Neural progenitor cell (in vitro differentiated cells): ENCODE results near the gene SRCIN1. TPM values are rescaled to one million over a fixed set of nuclear protein-coding genes. Genes with fewer than 3 reads are reported as not detected.
A peak's percentile ranks its signal among the peaks of the same experiment; 100 is the strongest.

ENCODE experiments used
- DNase-seq: peaks from one replicate; pipeline ENCODE4 v3.0.0-alpha.2; 2016; ENCODE audit warnings: low spot score
- H2AFZ ChIP-seq: fragments of 200-600 bp; sonication (generic); replicated peaks from 2 replicates; pipeline ENCODE4 v1.6.1; 2016; ENCODE audit warnings: antibody characterized with exemption
- H3F3A ChIP-seq: fragments of 200-600 bp; sonication (generic); 2 replicates; pipeline ENCODE4 v1.6.1; 2016; ENCODE audit warnings: antibody characterized with exemption, low read depth
- H3K27ac ChIP-seq: fragments of 200-600 bp; sonication (generic); 2 replicates; pipeline ENCODE4 v1.5.1; 2016; ENCODE audit warnings: mild to moderate bottlenecking
- H3K27me3 ChIP-seq: fragments of 200-600 bp; sonication (generic); 2 replicates; pipeline ENCODE4 v1.6.1; 2016; ENCODE audit warnings: mild to moderate bottlenecking, moderate library complexity
- H3K36me3 ChIP-seq: fragments of 200-600 bp; sonication (generic); 2 replicates; pipeline ENCODE4 v1.5.1; 2016
- H3K4me1 ChIP-seq: fragments of 200-600 bp; sonication (generic); 2 replicates; pipeline ENCODE4 v1.6.1; 2016; ENCODE audit warnings: mixed run types
- H3K4me2 ChIP-seq: fragments of 200-600 bp; sonication (generic); 2 replicates; pipeline ENCODE4 v1.6.1; 2016
- H3K4me3 ChIP-seq: fragments of 200-600 bp; sonication (generic); 2 replicates; pipeline ENCODE4 v1.5.1; 2016
- H3K79me2 ChIP-seq: fragments of 200-600 bp; sonication (generic); 2 replicates; pipeline ENCODE4 v1.6.1; 2016; ENCODE audit warnings: low read depth
- H3K9ac ChIP-seq: fragments of 200-600 bp; sonication (generic); 2 replicates; pipeline ENCODE4 v1.6.1; 2016
- H3K9me3 ChIP-seq: fragments of 200-600 bp; sonication (generic); 2 replicates; pipeline ENCODE4 v1.5.1; 2016; ENCODE audit warnings: low read depth
- H4K20me1 ChIP-seq: fragments of 200-600 bp; sonication (generic); 2 replicates; pipeline ENCODE4 v1.6.1; 2016; ENCODE audit warnings: low read depth
- H3K27ac Mint-ChIP-seq: 3 replicates; pipeline ENCODE4 v1.8.0; 2021; ENCODE audit warnings: mixed read lengths
- H3K27me3 Mint-ChIP-seq: 2 replicates; pipeline ENCODE4 v1.8.0; 2022; ENCODE audit warnings: low read depth, mild to moderate bottlenecking, inconsistent platforms, moderate library complexity, mixed read lengths; ENCODE audit not compliant: insufficient read depth
- H3K36me3 Mint-ChIP-seq: 3 replicates; pipeline ENCODE4 v1.8.0; 2021; ENCODE audit warnings: mixed read lengths
- H3K4me1 Mint-ChIP-seq: 3 replicates; pipeline ENCODE4 v1.8.0; 2021; ENCODE audit warnings: mixed read lengths
- H3K4me3 Mint-ChIP-seq: 3 replicates; pipeline ENCODE4 v1.8.0; 2021; ENCODE audit warnings: mild to moderate bottlenecking, moderate library complexity, mixed read lengths
- H3K9me3 Mint-ChIP-seq: 3 replicates; pipeline ENCODE4 v1.8.0; 2020; ENCODE audit warnings: mixed read lengths
- EZH2 ChIP-seq: fragments of 200-600 bp; sonication (generic); IDR thresholded peaks from 2 replicates; pipeline ENCODE4 v1.6.1; 2017; ENCODE audit warnings: antibody characterized with exemption, mild to moderate bottlenecking, moderate library complexity
- EZH2phosphoT487 ChIP-seq: fragments of 200-600 bp; sonication (generic); IDR thresholded peaks from 2 replicates; pipeline ENCODE4 v1.6.1; 2017; ENCODE audit warnings: antibody characterized with exemption
- total RNA-seq: library from RNA; depleted of rRNA; stranded (reverse); fragments of >200 nt; gene quantifications from 2 replicates; pipeline ENCODE4 v1.2.3, GENCODE V29; 2015; ENCODE audit warnings: low replicate concordance
- TF ChIP-seq, protein P1 (sequence below): fragments of 200-600 bp; sonication (generic); IDR thresholded peaks from 2 replicates; pipeline ENCODE4 v1.5.1; 2017; ENCODE audit warnings: antibody characterized with exemption, mild to moderate bottlenecking

Gene SRCIN1
- total RNA-seq, 1 donor from 2014 or later, result 3.8 TPM

DNA sequence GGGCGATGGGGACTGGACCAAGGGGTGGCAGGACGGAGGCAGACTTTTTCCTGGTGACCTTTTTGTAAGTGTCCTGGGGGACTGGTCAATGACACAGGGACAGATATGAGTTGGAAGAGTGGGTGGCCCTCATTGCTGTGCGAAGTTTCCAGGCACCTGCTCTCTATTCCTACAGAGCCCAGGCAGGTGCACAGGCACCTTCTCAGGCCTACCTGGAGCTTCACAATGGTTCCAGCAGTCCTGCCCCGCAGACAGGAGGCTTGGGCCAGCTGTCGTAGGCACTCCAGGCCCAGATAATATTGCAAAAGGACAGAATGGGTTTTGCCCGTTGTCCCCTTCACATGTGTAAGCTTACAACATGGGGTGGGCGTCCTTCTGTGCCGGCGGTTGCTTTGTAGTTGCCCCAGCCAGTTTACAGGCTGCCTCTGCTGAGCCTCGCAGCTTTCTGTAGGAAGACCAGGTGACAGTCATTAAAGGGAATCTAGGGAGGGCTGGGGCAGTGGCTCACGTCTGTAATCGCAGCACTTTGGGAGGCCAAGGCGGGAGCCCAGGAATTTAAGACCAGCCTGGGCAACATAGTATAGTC, 93.2 kb downstream of the SRCIN1 start:
- peak; percentile 23 for DNase-seq
- peaks cover 37% of the 10 kb centered on the region for H3K27me3 ChIP-seq
- H4K20me1 ChIP-seq, result no peaks in the 10 kb centered on the region
- H3K4me1 Mint-ChIP-seq, result peaks cover 25% of the 10 kb centered on the region
- H3K9me3 Mint-ChIP-seq, result no peaks in the 10 kb centered on the region
- no peak overlapping the region for H3K4me2 ChIP-seq
- no peak overlapping the region for H3K27ac Mint-ChIP-seq
- H3K4me3 ChIP-seq, result no peak overlapping the region
- no peak overlapping the region for H3K4me3 Mint-ChIP-seq
- no peaks in the 10 kb centered on the region for H3K36me3 Mint-ChIP-seq
- no peaks in the 10 kb centered on the region for H3K9me3 ChIP-seq
- H3K4me1 ChIP-seq, result peaks cover 14% of the 10 kb centered on the region
- TF ChIP-seq EZH2phosphoT487 (no peak), EZH2 (no peak)
- TF ChIP-seq, protein P1, sequence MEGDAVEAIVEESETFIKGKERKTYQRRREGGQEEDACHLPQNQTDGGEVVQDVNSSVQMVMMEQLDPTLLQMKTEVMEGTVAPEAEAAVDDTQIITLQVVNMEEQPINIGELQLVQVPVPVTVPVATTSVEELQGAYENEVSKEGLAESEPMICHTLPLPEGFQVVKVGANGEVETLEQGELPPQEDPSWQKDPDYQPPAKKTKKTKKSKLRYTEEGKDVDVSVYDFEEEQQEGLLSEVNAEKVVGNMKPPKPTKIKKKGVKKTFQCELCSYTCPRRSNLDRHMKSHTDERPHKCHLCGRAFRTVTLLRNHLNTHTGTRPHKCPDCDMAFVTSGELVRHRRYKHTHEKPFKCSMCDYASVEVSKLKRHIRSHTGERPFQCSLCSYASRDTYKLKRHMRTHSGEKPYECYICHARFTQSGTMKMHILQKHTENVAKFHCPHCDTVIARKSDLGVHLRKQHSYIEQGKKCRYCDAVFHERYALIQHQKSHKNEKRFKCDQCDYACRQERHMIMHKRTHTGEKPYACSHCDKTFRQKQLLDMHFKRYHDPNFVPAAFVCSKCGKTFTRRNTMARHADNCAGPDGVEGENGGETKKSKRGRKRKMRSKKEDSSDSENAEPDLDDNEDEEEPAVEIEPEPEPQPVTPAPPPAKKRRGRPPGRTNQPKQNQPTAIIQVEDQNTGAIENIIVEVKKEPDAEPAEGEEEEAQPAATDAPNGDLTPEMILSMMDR, result no peak
- no peaks in the 10 kb centered on the region for H3K36me3 ChIP-seq
- H3K79me2 ChIP-seq, result no peaks in the 10 kb centered on the region
- H3K9ac ChIP-seq, result no peak overlapping the region
- no peak overlapping the region for H2AFZ ChIP-seq
- no peak overlapping the region for H3K27ac ChIP-seq
- H3K27me3 Mint-ChIP-seq, result peaks cover 36% of the 10 kb centered on the region
- H3F3A ChIP-seq, result peaks cover 25% of the 10 kb centered on the region

DNA sequence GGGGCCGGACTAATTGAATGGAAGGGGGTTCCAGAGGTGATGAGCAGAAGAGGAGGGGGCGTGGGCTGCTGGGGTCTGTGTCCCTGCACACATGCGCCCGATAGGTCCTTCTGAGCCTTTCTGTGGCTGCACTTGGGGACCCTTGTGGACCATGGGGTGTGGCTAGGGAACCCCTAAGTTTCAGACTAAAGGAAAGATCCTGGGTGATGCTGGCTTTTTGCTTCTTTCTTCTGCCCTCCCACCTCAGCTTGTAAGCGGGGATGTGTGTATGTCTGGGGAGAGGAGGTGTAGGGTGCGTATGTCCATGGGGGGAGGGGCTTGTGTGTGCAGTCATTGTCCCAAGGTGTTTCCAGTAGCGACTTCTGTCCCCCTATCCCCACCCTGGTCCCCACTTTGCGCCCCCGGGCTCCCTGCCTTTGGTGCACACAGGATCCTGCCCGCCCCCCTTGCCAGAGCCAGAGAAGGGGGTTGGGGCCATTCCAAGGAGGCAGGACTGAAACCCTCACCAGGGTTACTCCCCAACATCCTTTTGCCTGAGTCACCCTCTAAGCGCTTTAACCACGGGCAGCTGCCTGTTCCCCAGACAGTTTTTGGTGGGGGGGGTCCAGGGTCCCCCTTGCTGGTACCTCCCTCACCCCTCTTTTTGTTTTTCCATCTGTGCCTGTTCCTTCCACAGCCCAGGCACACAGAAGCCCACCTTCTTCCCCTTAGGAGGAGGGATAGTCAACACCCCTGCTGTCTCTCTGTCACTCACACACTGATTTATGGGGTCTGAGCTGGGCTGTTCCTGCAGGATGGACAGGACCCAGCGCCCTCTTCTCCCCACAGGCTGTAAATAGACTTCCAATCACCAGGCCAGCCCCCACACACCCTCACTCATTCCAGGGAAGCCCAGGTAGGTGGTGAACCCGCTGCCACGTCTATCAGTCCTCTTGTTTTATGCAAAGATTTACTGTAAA, 94.3 kb downstream of the SRCIN1 start:
- H2AFZ ChIP-seq, result peak overlapping the region; percentile 36
- peaks cover 37% of the 10 kb centered on the region for H3K27me3 ChIP-seq
- H3F3A ChIP-seq, result peaks cover 29% of the 10 kb centered on the region
- no peaks in the 10 kb centered on the region for H4K20me1 ChIP-seq
- H3K9me3 ChIP-seq, result no peaks in the 10 kb centered on the region
- no peak overlapping the region for H3K27ac ChIP-seq
- Mint-ChIP-seq H3K27ac (no peak overlapping the region), H3K4me3 (peak overlapping the region; percentile 84), H3K9me3 (no peaks in the 10 kb centered on the region), H3K4me1 (peaks cover 25% of the 10 kb centered on the region), H3K36me3 (no peaks in the 10 kb centered on the region), H3K27me3 (peaks cover 38% of the 10 kb centered on the region)
- H3K36me3 ChIP-seq, result no peaks in the 10 kb centered on the region
- H3K4me3 ChIP-seq, result peak overlapping the region; percentile 53
- peaks cover 14% of the 10 kb centered on the region for H3K4me1 ChIP-seq
- TF ChIP-seq EZH2phosphoT487, result no peak
- H3K9ac ChIP-seq, result no peak overlapping the region
- no peaks in the 10 kb centered on the region for H3K79me2 ChIP-seq
- DNase-seq, result no peak
- peak overlapping the region; percentile 99 for H3K4me2 ChIP-seq

DNA sequence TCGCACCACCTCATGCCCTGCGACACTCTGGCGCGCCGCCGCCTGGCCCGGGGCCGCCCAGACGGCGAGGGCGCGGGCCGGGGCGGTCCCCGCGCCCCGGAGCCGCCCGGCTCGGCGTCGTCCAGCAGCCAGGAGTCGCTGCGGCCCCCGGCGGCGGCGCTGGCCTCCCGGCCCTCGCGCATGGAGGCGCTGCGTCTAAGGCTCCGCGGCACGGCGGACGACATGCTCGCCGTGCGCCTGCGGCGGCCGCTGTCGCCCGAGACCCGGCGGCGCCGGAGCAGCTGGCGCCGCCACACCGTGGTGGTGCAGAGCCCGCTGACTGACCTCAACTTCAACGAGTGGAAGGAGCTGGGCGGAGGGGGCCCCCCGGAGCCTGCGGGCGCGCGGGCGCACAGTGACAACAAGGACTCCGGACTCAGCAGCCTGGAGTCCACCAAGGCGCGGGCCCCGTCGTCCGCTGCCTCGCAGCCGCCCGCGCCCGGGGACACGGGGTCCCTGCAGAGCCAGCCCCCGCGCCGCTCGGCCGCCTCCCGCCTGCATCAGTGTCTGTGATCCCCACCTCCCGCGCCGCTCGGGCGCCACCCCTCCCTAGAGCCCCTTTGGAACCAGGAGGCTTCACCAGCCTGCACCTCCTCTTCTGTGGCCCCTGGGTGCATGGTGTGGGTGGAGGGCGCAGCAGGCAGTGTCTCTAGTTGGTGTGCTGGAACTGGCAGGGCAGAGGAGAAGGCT, 95.2 kb downstream of the SRCIN1 start:
- H3K4me3 Mint-ChIP-seq, result peak overlapping the region; percentile 84
- Histone ChIP-seq H4K20me1 (no peaks in the 10 kb centered on the region), H3K36me3 (no peaks in the 10 kb centered on the region), H3F3A (peaks cover 29% of the 10 kb centered on the region), H3K4me1 (peaks cover 14% of the 10 kb centered on the region), H2AFZ (peak overlapping the region; percentile 85), H3K27me3 (peaks cover 37% of the 10 kb centered on the region), H3K4me3 (peak overlapping the region; percentile 53), H3K4me2 (peak overlapping the region; percentile 99), H3K79me2 (no peaks in the 10 kb centered on the region), H3K27ac (no peak overlapping the region), H3K9ac (no peak overlapping the region), H3K9me3 (no peaks in the 10 kb centered on the region)
- peaks cover 37% of the 10 kb centered on the region for H3K27me3 Mint-ChIP-seq
- no peak overlapping the region for H3K27ac Mint-ChIP-seq
- TF ChIP-seq, protein P1, result peak; percentile 16
- TF ChIP-seq EZH2 (no peak), EZH2phosphoT487 (peak; percentile 17)
- no peaks in the 10 kb centered on the region for H3K36me3 Mint-ChIP-seq
- peak; percentile 94 for DNase-seq
- H3K4me1 Mint-ChIP-seq, result peaks cover 28% of the 10 kb centered on the region
- no peaks in the 10 kb centered on the region for H3K9me3 Mint-ChIP-seq
